ENCODE results near the gene KLHL26.
A peak's percentile ranks its signal among the peaks of the same experiment; 100 is the strongest.
"Not testable (repeated sequence)": the region's sequence is repeated elsewhere in the genome, so short reads cannot be mapped to it uniquely, and the experiment has no call there.

KLHL26 gene

DNA sequence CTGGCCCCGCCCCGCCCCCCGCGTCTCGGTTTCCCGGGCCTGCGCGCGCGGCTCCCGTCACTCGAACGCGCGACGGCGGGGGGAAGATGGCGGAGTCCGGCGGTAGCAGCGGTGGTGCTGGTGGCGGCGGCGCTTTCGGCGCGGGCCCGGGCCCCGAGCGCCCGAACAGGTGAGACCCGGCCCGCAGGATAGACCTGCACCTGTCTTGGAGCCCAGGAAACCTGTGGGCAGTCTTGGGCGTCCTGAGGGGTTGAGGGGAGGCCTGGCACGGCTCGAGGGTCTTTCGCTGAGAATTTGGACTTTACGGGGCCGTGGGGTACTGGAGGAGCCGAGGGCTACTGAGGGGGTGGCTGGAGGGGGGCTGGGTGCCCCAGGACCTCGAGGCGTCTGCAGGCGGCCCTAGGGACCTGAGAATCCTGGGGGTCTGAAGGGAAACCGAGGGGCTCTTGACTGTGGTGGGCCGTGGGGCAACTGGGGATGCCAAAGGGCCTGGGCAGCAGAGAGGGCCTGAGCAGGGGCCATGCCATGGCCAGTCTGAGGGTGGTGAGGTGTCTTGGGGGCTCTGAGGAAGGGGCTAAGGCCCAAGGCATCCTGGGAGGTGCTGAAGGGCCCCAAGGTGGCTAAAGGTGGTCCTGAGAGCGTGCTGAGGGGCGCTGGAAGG, at the start of gene KLHL26:
Gene KLHL26, plus strand, starts transcription at position 60 of the 661 bp plus-strand sequence. Its CDS starts 27 bp downstream, at position 87.
- no peak for DNase-seq (ENCODE audit: low read depth in 1 of 2, low spot score in 1 of 2)

DNA sequence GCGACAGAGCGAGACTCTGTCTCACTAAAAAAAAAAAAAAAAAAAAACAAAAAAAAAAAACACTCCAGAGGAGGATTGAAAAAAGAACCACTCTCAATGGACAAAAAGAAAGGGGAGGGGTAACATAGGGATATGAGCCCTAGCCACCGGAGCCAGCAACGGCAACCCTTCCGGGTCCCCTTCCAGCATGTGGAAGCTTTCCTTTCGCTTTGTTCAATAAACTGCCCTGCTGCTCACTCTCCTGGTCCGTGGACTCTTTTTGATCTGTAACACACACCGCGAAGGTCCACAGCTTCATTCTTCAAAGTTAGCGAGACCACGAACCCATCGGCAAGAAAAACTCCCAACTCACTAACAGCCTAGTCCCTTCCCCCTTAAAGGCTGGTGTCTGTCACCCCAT, 49.3 kb upstream of the KLHL26 start:
- no peak for DNase-seq (ENCODE audit: low read depth in 1 of 2, low spot score in 1 of 2)

DNA sequence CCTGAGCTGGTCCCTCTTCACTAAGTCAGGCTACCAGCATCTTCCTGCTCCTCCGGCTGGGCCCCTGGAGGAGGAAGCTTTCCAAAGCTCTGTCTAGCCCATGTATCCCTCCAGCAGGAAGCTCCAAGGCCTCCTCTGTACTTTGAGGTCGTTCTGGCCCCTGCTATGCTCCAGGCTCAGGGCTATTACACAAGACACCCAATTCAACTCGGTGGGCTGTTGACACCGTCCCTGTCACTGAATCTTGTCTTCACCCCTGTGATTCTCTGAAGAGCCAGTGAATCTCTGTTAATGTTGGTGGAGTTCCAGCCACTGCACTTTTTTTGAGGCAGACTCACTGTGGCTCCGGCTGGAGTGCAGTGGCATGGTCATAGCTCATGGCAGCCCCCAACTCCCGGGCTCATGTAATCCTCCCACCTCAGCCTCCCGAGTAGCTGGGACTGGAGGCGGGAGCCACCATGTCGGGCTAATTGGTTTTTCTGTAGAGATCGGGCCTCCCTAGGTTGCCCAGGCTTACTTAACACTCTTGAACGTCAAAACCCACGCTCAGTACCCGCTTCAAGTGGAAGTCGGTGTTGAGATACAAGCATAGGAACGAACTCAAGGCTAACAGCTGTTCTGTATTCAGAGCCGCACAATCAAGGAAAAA, 48.7 kb upstream of the KLHL26 start:
- no peak for DNase-seq (ENCODE audit: low read depth in 1 of 2, low spot score in 1 of 2)

DNA sequence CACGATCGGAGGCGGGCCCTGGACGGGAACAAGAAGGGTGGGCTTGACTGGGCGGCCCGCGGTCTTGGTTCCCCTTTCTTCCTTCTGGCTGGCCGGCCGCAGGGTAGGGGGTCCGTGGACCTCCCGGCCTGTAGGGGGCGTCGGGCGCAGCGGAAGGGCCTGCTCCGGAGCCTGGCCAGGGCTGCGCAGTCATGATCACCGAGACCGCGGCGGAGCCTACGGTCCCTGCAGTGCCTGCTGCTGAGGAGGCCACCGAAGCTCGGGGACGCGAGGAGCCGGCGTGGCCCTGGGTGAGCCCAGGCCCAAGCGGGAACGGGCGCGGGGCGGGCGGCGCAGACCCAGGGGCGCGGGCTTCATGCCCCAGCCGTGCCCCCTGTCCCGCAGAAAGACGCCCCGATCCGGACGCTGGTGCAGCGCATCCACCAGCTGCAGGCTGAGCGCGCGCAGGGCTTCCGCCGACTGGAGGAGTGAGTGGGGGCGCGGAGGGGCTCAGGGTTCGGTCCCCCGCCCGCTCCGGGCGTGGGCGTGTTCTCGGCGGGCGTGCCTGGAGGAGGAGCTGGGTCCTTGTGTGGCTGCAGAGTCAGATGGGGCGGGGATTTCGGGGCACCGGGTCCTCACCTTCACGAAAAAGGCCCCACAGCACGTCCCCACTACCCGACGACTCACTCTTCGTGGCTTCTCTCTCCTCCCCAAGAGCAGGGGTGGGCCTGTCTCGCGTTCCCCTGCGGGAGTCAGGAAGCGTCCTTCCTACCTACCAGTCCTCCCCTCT, 48.0 kb upstream of the KLHL26 start, which contains the start of gene REX1BD:
Gene REX1BD, plus strand, starts transcription at position 188 of the 769 bp plus-strand sequence. Its CDS starts 4 bp downstream, at position 192.
- peak; percentile 74 to 79 for DNase-seq (ENCODE audit: low read depth in 1 of 2, low spot score in 1 of 2)

- peak; percentile 43 to 60 for DNase-seq (ENCODE audit: low read depth in 1 of 2, low spot score in 1 of 2)
These were observed 47.2 kb upstream of the KLHL26 start for GRCh38 chr19:18589380-18590272.

DNA sequence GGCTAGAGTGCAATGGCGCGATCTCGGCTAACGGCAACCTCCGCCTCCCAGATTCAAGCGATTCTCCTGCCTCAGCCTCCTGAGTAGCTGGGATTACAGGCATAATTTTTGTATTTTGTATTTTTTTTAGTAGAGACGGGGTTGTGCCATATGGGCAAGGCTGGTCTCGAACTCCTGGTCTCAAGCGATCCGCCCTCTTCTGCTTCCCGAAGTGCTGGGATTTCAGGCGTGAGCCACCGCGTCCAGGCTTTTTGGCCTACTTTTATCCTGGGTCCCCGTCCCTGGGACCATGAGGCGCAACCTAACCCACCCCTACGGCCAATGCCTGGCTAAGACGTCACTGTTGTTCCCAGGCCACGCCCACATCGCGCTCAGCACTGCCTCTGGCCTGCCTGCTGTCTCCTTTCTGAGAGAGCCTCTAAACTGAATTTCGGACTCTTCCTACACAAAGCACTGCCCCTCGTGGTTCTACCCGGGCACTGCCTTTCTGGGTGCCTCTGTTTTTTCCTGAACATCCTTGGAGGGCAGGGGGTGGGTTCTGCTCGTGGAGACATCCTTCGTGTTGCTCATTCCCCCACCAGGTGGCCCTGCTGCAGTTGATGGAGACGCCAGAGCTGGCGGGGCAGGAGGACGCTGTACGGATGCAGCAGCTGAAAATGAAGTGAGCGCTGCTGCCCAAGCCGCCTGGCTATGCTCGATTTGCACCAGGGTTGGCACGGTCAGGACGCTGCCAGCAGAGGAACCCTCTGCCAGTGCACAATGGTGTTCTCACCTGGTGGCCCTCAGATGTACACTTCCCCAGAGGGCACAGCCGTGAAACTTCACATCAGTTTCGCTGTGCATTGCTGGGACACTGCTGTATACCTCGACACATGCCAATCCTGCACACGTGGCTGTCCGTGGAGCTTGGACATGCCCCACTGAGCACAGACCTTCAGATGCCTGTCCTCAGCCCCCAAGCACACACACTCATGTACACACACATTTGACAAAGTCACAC, 46.3 kb upstream of the KLHL26 start:
- no peak for DNase-seq (ENCODE audit: low read depth in 1 of 2, low spot score in 1 of 2)

DNA sequence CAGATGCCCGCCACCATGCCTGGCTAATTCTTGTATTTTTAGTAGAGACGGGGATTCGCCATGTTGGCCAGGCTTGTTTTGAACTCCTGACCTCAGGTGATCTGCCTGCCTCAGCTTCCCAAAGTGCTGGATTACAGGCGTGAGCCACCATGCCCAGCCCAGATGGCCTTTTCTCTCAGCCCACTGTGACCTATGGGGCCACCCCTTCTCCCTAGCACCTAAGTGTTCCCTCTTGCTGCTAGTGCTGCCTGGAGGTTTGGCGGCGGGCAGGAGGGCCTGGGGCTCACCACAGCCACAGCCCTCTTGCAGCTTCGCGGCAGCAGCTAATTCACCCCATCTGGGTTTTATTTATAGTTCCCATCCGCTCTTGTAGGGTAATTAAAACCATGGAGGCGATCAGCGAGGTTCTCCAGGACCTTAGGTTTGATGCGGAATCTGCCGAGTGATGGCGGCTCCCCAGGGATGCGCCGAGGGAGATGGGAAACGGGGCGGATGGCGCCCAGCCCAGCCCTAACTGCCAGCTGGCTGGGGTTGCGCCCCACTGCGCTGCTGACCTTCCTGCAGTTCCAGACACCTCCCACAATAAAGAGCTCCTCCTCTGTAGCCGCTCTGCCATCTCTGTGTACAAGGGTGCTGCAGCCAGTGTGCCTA, 45.0 kb upstream of the KLHL26 start:
- no peak for DNase-seq (ENCODE audit: low read depth in 1 of 2, low spot score in 1 of 2)

DNA sequence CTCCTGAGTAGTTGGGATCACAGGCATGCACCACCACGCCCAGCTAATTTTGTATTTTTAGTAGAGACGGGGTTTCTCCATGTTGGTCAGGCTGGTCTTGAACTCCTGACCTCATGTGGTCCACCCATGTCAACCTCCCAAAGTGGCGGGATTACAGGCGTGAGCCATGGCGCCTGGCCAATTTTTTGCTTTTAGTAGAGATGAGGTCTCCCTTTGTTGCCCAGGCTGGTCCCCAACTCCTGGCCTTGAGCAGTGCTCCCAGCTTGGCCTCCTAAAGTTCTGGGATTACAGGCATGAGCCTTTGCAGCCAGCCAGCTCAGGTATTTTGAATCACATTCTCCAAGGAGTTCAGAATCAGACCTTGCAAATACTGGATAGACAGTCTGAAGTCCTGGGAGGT, 44.1 kb upstream of the KLHL26 start:
- not testable (repeated sequence) for DNase-seq (ENCODE audit: low read depth in 1 of 2, low spot score in 1 of 2)

GRCh38 chr19:18593367-18594095, 43.3 kb upstream of the KLHL26 start:
- no peak for DNase-seq (ENCODE audit: low read depth in 1 of 2, low spot score in 1 of 2)

DNA sequence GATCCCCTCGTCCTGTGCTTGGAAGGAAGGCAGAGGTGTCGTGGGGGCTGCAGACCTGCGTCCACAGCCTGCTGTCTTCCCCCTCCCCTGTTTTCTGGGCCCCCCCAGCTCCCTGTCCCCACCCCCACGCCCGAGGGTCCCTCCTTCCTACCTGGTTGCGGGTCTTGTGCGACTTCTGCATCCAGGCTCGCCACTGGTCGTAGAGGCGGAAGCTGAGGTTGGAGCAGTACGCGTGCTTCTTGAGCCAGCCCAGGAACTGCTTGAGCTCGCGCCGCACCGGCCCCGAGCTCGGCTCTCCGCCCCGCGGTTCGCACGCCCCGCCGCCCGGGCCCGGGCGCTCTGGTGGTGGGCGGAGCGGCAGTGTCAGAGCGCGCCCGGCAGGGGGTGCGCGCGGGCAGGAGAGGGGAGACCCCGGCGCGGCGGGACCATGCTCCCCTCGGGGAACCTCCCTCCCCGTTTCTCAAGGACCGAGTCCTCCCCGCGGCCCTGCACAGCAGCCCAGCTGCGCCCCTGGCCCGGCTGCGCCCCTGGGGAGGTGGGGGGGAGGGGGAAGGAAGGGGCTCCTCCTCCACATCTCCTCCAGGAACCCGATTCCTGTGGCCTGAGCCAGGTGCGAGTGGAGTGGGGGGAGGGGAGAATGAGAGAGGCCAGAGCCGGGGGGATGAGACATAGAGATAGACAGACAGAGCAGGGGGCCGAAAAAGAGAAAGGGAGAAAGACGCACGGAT, 42.6 kb upstream of the KLHL26 start:
- DNase-seq (ENCODE audit: low read depth in 1 of 2, low spot score in 1 of 2) = peak; percentile 39 to 67

DNA sequence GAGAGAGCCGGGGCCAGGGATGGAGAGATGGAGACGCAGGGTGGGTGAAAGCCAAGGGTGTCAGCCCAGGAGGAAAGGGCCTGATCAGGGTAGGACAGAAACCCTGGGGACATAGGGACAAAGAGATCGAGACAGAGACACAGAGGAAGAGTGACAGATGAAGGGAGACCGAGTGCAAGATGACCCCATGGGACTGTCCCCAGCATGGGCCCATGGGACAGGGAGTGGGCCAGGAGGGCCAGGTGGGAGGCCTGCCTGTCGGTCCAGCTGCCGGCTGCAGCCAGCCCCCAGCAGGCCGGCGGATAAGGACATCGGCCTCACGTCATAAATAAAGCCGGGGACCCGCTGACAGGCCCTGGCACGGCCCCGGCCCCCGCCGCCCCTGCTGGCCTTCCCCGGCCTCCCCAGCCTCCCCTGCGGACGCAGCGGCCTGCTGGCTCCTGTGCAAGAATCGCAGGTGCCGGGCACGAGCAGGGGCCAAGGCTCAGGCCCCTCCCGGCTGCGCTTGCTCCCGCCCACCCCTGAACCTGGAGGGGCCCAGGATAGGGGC, 41.9 kb upstream of the KLHL26 start:
- DNase-seq (ENCODE audit: low read depth in 1 of 2, low spot score in 1 of 2) = no peak

GRCh38 chr19:18595475-18595874, 41.4 kb upstream of the KLHL26 start:
- DNase-seq (ENCODE audit: low read depth in 1 of 2, low spot score in 1 of 2) = no peak

DNA sequence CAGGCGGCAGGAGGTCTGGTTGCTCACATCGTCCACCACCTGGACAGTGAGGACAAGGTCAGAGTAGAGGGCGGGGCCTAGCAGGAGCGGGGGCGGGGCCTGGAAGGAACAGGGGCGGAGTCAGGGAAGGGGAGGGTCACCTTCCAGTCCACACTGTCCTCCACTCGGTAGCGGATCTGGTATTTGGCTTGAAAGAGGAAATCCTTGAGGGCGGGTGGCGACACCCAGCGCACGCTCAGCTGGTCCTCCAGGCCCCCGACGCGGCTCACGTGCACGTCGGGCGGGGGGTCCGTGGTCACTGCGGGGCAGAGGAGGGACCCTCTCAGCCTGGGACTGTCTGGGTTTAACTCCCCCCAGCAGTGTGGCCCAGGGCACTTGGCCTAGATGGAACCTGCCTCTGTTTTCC, 40.1 kb upstream of the KLHL26 start:
- no peak for DNase-seq (ENCODE audit: low read depth in 1 of 2, low spot score in 1 of 2)

DNA sequence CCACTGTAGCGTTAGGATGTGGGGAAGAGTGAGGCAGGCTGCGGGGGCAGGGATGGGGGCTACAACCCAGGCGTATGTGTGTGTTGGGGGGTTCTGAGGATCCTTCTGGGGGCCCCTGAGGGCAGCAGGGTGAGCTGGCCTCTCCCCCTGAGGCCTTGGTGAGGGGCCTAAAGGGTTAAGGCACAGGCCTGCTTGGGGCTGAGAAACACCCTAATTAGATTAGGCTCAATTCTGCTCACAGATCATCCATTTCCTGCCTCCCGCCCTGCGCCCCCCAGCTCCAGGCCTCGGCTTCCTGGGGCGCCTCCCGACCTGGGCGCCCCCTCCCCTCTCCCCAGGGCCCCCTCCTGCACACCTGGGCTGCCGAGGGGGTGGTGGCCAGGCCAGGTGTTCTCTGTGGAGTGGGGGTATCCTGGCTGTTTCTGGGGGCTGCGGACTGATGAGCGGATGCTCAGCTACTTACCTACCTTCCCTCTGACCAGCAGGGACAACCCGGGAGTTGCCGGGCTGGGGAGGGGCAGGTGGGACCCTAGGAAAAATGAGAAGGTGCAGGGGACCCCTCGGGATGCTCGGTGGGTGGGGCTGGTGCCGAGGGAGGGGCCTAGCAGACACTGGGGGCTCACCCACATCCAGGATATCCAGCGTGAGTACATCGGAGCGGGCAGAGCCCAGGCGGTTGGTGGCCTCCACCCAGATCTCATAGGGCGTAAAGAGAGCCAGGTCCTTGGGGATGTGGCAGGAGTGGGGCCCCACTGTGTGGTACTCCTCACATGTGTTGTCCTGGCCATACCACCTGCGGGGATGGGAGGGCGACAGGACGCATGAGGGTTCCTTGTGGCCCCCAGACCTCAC, 38.8 kb upstream of the KLHL26 start:
- DNase-seq (ENCODE audit: low read depth in 1 of 2, low spot score in 1 of 2) = no peak

DNA sequence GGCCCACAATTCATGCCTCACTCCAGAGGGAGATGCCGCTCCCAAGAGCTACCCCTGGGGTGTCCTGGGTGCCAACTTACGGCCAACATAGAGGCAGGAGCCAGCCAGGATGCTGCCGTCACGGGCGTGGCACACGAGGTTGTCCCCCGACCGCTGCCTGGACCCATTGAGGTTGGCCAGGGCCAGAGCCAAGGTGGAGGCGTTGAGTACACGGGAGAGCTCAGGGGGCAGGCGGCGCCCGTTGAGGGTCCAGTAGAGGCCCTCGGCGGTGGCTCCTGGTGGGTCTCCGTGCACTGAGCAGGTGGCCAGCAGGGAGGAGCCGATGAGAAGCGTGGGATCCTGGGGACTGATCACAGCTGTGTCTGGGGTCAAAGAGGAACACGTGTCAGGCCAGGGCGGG, 37.3 kb upstream of the KLHL26 start:
- DNase-seq (ENCODE audit: low read depth in 1 of 2, low spot score in 1 of 2) = no peak

GRCh38 chr19:18600692-18601397, 36.0 kb upstream of the KLHL26 start:
- DNase-seq (ENCODE audit: low read depth in 1 of 2, low spot score in 1 of 2) = not testable (repeated sequence)
